DMS53 (cell line): ENCODE data around the gene MAVS.
A peak's percentile ranks its signal among the peaks of the same experiment; 100 is the strongest.
"Not testable (repeated sequence)": the region's sequence is repeated elsewhere in the genome, so short reads cannot be mapped to it uniquely, and the experiment has no call there.

Experiments
- DNase-seq: peaks from one replicate; lab custom pipeline; 2025; lab: John Stamatoyannopoulos, UW

Gene MAVS

GRCh38 chr20:3854462-3854871 is 7.8 kb downstream of the MAVS start:
- DNase-seq, result no peak

DNA sequence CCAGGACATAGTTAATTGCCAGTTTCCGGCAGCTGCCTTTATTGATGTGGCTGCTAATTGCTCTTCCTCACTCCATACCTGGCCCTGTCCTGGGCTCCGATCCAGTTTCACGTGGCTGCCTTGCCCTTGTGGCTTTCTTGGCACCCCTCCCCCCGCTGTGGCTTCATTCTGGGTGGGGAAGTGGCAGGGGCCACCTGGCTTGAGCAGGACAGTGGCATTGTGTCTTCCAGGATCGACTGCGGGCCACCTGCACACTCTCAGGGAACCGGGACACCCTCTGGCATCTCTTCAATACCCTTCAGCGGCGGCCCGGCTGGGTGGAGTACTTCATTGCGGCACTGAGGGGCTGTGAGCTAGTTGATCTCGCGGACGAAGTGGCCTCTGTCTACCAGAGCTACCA is 10.8 kb downstream of the MAVS start:
- no peak for DNase-seq

DNA sequence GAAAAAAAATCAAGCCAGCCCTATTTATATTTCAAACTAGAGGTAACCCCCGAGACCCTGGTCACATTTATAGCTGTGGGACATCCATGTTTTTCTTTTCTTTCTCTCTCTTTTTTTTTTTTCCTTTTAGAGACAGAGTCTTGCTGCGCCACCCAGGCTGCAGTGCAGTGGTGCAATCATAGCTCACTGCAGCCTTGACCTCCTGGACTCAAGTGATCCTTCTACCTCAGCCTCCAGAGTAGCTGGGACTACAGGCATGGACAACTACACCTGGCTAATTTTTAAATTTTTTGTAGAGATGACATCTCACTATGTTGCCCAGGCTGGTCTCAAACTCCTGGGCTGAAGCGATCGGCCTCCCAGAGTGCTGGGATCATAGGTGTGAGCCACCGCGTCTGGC is 12.1 kb downstream of the MAVS start:
- no peak for DNase-seq

GRCh38 chr20:3861191-3861590 is 14.6 kb downstream of the MAVS start:
- DNase-seq, result no peak

DNA sequence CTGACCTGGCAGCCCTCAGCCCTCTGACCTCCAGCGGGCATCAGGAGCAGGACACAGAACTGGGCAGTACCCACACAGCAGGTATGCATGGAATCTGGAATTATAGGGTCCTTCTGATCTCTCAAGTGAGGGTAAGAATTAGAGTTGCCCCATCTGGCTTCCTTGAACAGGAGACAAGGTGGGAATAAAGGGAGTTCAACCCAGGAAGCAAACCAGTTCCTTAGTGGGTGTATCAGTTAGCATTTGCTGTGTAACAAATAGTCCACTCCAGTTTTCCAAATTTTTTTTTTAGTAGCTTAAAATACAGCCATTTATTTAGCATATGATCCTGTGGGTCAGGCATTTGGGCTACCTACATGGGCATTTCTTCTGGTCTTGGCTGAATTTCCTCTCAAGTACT is 15.7 kb downstream of the MAVS start:
- DNase-seq, result no peak

DNA sequence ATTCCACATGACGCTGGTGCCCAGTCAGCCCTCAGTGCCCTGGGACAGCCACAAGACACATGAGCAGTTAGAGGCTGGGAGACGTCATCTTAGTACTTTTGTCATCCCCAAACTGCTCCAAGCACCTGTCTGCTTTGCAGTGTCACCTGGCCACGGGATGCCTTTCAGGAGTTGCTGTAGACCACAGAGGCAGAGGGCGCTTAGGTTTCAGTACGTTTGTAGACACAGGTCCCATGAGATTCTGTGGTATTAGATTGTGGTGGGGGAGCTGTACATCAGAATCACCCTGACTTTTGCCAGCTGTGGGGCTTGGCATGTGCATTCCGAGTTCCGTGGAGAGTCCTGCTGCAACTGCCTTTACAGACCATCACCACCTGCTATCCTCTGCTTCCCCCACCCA is 16.7 kb downstream of the MAVS start:
- DNase-seq, result no peak

DNA sequence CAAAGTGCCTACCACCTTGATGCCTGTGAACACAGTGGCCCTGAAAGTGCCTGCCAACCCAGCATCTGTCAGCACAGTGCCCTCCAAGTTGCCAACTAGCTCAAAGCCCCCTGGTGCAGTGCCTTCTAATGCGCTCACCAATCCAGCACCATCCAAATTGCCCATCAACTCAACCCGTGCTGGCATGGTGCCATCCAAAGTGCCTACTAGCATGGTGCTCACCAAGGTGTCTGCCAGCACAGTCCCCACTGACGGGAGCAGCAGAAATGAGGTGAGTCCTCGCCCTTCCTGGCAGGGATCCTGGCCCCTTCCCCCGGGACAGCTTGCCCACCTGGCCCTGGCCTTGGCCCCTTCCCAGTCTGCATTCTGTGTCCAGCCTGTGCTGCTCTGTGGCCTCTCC is 17.9 kb downstream of the MAVS start:
- no peak for DNase-seq

DNA sequence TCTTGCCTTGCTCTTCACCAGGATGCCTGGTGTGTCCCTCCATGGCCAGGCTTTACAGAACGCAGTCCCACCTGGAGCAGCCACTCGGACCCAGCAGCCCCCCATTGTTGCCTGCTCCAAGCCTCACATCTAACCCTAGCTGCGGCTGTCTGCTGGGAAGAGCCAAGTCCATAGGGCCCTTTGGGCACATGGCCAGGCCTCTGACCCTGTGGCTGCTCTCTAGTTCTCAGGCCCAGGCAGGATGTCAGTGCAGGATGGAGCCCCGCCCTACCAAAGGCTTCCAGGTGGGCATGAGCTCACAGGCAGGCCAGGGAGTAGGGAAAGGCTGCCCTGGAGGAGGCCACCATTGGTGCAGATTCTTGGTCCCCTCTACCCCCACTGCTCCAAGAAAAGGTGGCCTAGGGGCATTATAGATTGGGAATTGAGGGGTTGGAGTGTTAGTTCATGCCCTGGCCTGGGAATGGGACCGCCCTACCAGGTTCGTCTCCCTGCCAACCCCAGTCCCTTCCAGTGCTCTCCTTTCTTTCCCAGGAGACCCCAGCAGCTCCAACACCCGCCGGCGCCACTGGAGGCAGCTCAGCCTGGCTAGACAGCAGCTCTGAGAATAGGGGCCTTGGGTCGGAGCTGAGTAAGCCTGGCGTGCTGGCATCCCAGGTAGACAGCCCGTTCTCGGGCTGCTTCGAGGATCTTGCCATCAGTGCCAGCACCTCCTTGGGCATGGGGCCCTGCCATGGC is 18.7 kb downstream of the MAVS start:
- no peak for DNase-seq

GRCh38 chr20:3865887-3866407 is 19.3 kb downstream of the MAVS start:
- DNase-seq, result no peak

DNA sequence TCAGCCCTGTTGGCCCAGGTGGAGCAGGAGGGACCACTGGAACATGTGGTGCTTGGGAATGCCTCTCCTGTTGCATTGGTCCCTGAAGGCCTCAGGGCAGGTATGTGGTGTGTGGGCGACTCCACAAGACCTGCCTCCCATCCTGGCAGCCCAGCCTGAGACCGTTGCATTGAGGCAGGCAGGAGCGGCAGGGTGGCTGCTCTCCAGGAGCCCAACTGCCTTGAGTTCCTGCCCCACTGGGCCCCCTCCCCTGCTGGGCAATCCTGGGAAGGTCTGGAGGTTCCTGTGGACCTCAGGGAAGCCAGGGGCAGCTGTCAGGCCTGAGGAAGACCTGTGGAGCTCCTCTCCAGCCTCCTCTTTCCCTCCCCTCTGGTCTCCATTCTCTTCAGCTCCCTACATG is 19.8 kb downstream of the MAVS start:
- DNase-seq, result no peak

- no peak for DNase-seq
Measured at GRCh38 chr20:3867802-3868201, 21.2 kb downstream of the MAVS start.

DNA sequence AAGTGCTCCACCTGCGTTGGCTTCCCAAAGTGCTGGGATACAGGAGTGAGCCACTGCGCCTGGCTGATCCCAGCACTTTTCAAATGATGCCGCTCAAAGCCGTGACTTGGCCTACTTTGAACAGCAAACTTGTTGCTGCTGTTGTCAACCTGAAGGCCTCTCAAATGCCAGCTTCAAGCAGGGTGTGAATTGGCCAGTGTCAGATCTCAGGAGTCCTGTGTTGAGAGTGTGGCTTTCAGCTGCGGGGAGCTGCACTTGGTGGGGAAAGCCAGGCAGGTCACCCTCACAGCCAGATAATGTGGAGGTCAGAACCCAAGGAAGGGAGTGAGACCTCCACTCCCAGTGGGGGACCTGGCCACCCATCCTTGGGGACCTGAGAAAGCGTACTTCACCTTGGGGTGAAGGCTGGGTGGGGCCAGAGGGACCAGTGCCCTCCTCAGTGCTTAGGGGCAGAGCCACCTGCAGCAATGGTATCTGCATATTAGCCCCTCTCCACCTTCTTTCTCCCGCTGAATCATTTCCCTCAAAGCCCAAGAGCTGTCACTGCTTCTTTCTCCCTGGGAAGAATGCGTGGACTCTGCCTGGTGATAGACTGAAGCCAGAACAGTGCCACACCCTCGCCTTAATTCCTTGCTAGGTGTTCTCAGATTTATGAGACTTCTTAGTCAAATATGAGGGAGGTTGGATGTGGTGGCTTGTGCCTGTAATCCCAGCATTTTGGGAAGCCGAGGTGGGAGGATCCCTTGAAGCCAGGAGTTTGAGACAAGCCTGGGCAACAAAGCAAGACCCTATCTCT is 23.4 kb downstream of the MAVS start:
- DNase-seq, result no peak

DNA sequence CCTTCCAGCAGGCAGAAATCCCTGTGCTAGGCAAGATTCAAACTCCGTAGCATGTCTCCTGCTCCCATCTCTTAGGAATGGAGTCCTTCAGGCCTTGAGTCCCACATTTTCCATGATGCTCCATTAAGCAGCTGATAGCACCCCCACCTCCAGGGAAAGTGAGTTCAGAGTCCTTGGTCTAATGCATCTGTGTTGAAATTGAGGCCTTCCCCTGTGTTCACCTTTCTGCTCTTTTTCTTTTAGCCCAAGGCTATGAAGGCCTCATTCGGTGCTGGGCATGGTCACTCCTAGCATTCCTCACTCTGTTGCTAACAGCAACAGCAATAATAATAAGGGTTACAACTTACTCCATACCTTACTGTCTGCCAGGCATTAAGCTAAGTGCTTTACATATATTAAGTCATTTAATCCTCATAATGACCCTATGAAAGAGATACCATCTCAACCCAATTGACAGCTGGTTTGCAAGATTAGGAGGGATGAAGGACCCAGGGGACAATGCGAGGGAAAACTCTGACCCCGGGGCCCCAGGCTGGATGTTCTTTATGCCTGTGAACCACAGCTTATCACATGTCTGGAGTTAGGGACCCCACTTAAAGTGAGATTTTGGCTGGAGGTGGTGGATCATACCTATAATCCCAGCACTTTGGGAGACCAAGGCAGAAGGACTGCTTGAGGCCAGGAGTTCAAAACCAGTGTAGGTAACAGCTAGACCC is 25.1 kb downstream of the MAVS start:
- DNase-seq, result no peak

DNA sequence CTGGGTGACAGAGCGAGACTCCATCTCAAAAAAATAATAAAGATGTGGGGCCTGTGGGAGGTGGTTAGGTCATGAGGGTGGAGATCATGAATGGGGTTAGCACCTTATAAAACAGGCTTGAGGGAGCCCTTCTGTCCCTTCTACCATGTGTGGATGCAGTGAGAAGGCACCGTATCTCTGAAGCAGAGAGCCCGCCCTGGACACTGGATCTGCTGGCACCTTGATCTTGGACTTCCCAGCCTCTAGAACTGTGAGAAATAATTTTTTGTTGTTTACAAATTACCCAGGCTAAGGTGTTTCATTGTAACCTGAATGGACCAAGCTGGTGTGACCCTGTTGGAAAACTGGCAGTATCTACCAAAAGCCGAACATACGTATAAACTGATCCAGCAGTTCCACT is 26.9 kb downstream of the MAVS start:
- DNase-seq, result no peak

DNA sequence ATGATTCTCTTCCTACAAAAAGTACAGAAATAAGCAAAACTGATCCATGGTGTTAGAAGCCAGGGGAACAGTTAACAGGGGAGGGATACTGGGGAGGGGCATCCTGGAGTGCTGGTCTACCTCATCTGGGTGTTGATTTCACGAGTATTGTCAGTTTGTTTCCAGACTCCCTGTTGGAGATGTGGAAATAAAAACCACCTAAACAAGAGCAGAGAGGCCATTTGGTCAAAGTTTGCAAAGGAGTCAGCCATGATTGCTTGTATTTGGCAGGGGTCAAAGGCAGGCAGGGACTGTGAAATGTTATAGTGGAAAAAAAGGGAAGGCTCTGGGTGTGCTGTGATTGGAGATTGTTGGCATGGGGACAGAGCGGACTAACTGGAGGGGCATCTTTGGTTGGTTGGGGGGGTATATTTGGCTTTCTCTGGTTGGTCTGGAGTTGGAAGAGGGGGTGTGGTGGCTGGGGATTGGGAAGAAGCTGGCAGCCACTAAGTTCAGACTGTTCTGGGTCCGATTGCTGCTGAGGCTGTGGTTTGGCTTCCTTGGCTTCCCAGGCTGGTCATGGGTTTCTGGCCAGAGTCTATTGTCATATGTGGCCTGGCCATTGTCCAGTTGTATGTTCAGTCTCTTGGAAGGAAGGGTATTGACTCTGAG is 27.7 kb downstream of the MAVS start:
- DNase-seq, result no peak

DNA sequence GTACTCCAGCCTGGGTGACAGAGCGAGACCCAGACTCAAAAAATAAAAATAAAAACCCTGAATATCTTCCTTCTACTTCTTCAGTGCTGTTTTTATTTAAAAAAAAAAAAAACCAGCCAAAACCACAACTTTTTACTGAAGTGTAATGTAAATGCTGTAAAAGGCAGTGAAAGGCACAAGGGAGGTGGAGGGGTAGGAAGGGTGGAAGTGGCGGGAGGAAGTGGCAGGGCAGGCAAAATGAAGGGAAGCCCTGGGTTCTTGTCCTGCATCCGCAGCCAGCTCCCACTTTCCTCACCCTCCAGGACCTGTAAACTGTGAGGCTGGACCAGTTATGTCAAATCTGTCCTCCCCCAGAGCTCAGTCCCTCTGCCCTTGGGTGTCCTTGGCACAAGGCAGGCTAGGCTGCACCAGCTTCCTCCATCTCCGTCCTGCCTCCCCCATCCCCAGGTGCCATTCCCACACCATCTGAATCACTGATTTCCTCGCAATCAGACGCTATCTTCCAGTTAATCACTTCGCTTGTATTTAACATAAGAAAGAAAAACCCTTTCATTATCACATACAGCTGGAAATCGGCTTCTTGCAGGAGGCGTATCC is 28.8 kb downstream of the MAVS start:
- peak; percentile 15 for DNase-seq

GRCh38 chr20:3876000-3876399 is 29.4 kb downstream of the MAVS start:
- no peak for DNase-seq

DNA sequence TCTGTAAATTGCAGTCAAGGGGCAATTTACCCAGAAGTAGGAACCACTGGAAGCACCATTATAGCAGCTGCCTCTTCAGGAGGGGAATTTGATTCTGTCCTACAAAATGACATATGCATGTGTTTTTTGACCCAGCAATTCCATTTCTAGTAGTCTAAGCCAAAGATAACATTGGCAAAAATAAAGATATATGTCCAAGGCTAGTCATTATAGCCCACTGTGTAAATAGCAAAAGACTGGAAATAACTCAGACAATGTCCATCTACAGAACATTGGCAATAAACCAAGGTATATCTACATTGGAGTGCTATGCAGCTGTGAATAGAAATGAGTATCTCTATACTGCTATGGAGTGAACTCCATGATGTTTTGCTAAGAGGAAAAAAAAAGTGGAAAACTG is 30.0 kb downstream of the MAVS start:
- peak; percentile 19 for DNase-seq

DNA sequence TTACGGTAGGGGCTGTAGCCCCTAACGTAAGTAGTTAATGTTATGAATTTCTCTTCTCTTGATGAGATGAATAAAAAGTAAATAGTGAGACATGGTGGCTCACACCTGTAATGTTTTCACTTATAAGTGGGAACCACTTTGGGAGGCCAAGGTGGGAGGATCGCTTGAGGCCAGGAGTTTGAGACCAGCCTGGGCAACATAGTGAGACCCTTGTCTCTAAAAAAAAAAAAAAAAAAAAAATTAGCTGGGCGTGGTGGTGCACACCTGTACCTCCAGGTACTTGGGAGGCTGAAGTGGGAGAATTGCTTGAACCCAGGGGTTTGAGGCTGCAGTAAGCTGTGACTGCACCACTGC is 32.3 kb downstream of the MAVS start:
- not testable (repeated sequence) for DNase-seq

DNA sequence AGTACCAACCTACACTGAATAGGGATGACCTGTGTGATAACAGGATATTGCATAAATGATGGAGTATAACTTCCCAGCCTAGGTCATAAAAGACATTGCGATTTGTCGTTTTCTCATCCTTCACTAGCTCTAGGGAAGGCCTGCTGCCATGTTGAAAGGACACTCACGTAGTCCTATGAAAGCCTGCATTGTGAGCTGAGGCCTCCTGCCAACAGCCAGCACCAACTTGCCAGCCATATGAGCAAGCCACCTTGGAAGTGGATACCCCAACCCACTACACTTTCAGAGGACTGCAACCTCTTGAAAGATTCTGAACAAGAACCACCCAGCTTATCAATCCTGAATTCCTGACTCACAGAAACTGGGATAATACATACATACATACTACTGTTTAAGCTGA is 39.1 kb downstream of the MAVS start:
- no peak for DNase-seq

DNA sequence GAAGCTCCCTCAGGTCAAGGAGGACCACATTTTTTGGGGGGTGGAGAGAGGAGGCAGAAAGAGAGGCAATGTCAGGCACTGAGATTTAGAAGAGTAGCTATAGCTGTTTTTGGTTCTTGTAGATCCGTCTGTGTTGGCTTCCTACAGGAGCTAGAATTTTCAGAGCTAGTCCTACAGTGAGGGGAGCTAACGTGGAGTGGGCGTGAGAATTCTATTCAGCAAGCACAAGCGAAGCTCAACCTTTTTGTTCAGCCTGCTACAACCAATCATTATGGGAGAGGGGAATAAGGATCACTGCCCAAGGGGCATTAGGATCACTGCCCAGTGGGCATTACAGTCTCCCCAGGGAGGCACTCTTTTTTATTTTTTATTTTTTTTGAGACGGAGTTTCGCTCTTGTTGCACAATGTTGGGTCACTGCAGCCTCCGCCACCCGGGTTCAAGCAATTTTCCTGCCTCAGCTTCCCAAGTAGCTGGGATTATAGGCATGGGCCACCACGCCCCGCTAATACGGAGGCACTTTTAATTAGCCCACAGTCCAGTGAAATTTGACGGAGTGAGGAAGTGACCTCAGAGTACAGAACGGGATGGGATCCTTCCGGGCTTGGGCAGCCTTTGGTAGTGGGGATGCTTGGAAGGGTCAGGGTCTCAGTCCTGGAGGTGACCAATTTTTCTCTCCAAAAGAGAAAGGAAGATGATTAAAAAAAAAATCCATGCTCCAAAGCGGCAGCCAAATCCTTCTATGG is 41.4 kb downstream of the MAVS start:
- peak; percentile 66 for DNase-seq
